Right cardiac atrium (tissue), 5 donors: ENCODE measurements around the gene CDC37. TPM values are rescaled to one million over a fixed set of nuclear protein-coding genes. Genes with fewer than 3 reads are reported as not detected.
A peak's percentile ranks its signal among the peaks of the same experiment; 100 is the strongest.
"Not testable (repeated sequence)": the region's sequence is repeated elsewhere in the genome, so short reads cannot be mapped to it uniquely, and the experiment has no call there.

ENCODE experiments used
- ATAC-seq, 2 donors: fragments of 200-7000 bp; cut with Tn5 transposase; one replicate each; pipeline versions ENCODE4 v1.8.0 to v1.9.1; 2020; ENCODE audit warnings: moderate library complexity in 2 of 2, mild to moderate bottlenecking in 1 of 2
- DNase-seq, 3 donors: peaks; one replicate each; pipeline ENCODE4 v3.0.0-alpha.2; 2020
- H3K27ac ChIP-seq: one replicate; pipeline ENCODE4 v1.5.1; 2013; ENCODE audit warnings: mild to moderate bottlenecking, low read length, control low read depth, moderate library complexity
- H3K27me3 ChIP-seq: one replicate; pipeline ENCODE4 v1.6.1; 2013; ENCODE audit not compliant: control insufficient read depth, insufficient read depth
- H3K4me1 ChIP-seq: one replicate; pipeline ENCODE4 v1.6.1; 2013; ENCODE audit warnings: low read length; ENCODE audit not compliant: control insufficient read depth, insufficient read depth
- H3K4me3 ChIP-seq: one replicate; pipeline ENCODE4 v1.5.1; 2013; ENCODE audit warnings: low read length, control low read depth
- H3K9me3 ChIP-seq: one replicate; pipeline ENCODE4 v1.6.1; 2013; ENCODE audit warnings: low read length; ENCODE audit not compliant: control insufficient read depth
- WGBS: extraction: QIAGEN DNeasy Blood & Tissue Kit; methylation state at CpG from one replicate; pipeline ENCODE4 v1.1.7; 2013; 5-methylcytosine and 5-hydroxymethylcytosine counted together
- intact Hi-C, 4 donors: fragments of 100-400 bp; cut with DNase I; formaldehyde crosslinking; loops; one replicate each; pipeline versions ENCODE4 v1.11.0 to v1.14.0; 2022 to 2023
- polyA plus RNA-seq: library from polyadenylated mRNA; stranded (reverse); fragments of 200-250 nt; gene quantifications from one replicate; pipeline ENCODE4 v1.2.3, GENCODE V29; 2013
- total RNA-seq, 4 donors: library from RNA; stranded (reverse); fragmentation: NEBNext Ultra II Directional; extraction: Animal tissue kit (Norgen Biotek cat#: 25700); gene quantifications; one replicate each; pipeline ENCODE4 v1.2.1, GENCODE V29; 2021
- donor health status: healthy with polysubstance abuse.
- donor health status: DM: no; HTN: yes; CAD: no.
- donor health status: DM: no; HTN: no; CAD: no.
- donor health status: DM: no; HTN: yes; CAD: no; lungs with severe emphysema.
- donor health status: DM: yes; HTN: yes; CAD: no.

Gene CDC37
- total and polyA plus RNA-seq, 5 donors: 131 to 228 (median 132) TPM

DNA sequence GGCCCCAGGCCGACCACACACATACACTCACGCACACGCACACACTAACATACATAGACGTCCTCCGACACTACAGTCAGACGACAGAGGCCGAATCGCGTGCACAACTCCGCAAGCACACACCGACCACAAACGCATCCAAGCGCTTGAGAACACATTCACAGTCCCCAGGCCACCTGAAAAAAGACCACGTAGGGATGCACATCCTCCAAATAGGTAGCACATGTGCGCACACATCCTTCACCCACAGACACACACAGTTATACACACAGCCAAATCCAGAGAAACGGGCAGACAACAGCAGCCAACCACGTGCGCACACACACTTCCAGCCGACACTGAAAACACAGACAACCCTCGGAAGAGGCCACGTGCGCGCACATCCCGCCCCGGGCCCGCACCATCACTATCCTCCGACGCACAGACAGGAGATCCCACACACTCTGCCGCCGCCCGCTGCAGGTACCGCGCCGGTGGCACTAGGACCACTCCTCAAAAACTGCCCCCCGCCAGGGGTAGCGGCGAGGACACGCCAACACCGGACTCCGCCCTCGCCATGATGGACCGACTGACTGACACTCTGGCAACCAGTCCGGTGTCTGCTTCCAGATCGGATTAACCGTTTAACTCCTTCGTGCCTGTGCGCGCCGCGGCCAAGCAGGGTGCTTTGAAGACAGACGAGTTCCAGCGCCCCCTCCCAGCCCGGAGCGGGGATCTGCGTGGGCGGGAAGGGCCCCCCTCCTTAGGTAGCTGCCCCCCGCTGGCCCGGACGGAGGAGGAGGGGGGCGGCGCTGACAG lies 16.5 kb upstream of the CDC37 start:
- no peak for ATAC-seq

DNA sequence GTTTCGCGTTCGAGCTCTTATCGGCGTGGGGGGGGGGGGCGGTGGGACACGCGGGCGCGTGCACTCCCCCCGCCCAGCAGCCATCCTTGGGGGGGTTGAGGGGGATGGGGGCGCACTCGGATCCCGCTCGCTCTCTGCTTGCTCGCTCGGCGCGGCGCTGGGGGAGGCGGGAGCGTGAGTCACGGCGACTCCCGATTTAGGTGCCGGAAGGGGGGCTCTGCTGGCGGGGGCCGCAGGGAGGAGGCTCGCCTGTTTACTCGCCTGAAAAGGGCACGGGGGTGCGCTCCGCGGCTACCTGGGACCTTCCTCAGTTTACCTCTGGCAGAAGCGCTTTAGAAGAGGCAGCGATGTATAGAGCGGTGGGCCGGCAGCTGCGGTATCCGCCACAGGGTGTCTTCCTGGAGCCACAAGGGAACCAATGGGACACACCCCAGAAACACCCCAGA lies 15.9 kb upstream of the CDC37 start:
- ATAC-seq (no peak), DNase-seq (peak in 1 of 3 donors; percentile 60)
- WGBS: under 1% methylated on average over 39 of the region's 40 CpGs
- Histone ChIP-seq H3K4me1 (peaks cover 4% of the 10 kb centered on the region), H3K9me3 (no peaks in the 10 kb centered on the region), H3K27ac (no peak overlapping the region), H3K27me3 (no peaks in the 10 kb centered on the region), H3K4me3 (no peak overlapping the region)
- intact Hi-C loops: no loop called here

More for the DNA sequence above, 16.5 kb upstream of the CDC37 start:
- Histone ChIP-seq H3K27ac (no peak overlapping the region), H3K9me3 (no peaks in the 10 kb centered on the region), H3K4me3 (peak overlapping the region; percentile 9), H3K4me1 (peaks cover 4% of the 10 kb centered on the region), H3K27me3 (no peaks in the 10 kb centered on the region)
- intact Hi-C loops: loop anchor here in 1 of 4 donors (10.0 kb wide), 1 partner anchor 565 kb away; no protein-coding TSS in a partner anchor
- no peak for DNase-seq
- 1% methylated on average over 60 of the region's 61 CpGs for WGBS

DNA sequence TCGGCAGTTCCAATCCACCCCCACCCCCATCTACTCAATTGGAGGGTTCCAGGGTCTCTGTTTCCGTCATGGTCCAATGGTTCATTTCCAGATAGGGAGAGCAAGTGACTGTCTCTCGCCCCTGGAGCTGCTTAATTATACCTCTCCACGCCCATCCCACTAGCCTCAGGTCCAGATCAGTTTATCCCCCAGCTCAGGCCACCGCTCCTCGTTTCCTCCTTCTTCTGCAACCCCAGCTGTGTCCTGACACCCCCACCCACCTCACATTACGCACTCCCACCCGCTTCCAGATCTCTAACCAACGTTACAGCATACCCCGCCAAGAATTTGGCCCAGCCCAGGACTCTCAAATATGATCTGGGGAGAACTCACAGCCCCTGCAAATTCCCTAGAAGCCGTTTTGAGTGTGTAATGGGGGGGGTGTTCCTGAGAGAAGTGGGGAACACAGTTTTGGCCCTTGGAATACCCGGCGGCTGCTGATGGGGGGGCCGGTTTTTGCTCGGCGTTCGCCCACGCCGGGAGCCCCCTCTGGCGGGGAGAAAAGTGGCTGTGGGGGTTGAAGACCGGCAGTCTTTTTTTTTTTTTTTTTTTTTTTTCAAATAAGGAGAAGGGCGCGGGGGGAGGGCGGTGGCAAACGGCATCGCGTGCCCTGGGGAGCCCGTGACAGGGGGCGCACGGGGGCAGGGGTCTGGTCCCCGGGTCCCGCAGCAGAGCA lies 15.3 kb upstream of the CDC37 start:
- H3K4me1 ChIP-seq: peaks cover 4% of the 10 kb centered on the region
- DNase-seq: no peak

DNA sequence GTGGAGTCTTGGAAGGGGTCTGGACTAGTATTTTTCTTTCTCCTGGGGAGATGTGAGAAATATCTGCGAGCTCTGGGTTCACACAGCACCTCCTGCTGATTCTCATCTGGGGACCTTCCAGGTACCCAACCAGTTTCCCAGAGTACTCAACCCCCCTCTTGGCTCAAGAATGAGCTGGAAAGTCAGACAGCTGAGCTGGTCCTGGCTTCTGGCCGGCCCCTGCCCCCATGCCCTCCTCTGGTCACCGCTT lies 14.8 kb upstream of the CDC37 start:
- Histone ChIP-seq H3K27ac (no peak overlapping the region), H3K4me3 (no peak overlapping the region), H3K27me3 (no peaks in the 10 kb centered on the region), H3K9me3 (no peaks in the 10 kb centered on the region), H3K4me1 (peaks cover 4% of the 10 kb centered on the region)
- DNase-seq (no peak), ATAC-seq (no peak)
- 5% methylated on average over 3 of the region's 3 CpGs for WGBS
- intact Hi-C loops: no loop called here

More for the DNA sequence above, 15.3 kb upstream of the CDC37 start:
- no peak overlapping the region for H3K27ac ChIP-seq
- WGBS: 1% methylated on average over 31 of the region's 32 CpGs
- intact Hi-C loops: no loop called here
- no peak overlapping the region for H3K4me3 ChIP-seq
- no peaks in the 10 kb centered on the region for H3K27me3 ChIP-seq
- no peak for ATAC-seq
- no peaks in the 10 kb centered on the region for H3K9me3 ChIP-seq

DNA sequence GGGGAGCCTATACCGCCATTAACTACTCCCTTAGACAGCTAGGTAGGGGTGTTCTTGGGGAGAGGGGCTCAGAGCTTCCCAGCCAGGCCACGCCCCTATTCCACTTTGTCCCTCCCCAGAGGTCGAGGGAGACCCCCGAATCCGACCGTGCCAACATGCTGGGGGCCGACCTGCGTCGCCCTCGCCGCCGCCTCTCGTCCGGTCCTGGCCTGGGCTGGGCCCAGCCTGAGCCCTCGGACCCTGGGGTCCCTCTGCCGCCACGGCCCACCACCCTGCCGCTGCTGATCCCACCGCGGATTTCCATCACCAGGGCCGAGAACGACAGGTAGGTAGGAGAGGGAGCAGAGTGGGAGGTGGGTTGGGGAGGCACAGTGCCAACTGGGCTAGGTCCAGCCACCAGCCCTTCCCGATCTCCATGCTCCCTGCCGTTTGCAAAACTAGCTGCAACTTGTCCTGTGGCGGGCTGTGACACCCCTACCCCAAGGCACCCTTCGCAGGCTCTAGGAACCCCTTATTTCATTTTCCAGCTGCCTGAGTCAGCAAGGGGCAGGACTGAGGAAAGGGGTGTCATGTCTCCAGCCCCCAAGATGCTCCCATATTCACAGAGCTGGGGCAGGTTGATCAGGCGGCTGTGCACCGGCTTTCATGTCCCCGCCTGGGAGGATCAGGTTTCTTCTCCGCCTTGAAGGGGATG lies 14.3 kb upstream of the CDC37 start:
- Histone ChIP-seq H3K4me1 (peaks cover 4% of the 10 kb centered on the region), H3K27me3 (no peaks in the 10 kb centered on the region), H3K27ac (no peak overlapping the region), H3K9me3 (no peaks in the 10 kb centered on the region), H3K4me3 (no peak overlapping the region)
- WGBS: 10% methylated on average over 30 of the region's 30 CpGs
- ATAC-seq: no peak
- intact Hi-C loops: no loop called here
- no peak for DNase-seq

DNA sequence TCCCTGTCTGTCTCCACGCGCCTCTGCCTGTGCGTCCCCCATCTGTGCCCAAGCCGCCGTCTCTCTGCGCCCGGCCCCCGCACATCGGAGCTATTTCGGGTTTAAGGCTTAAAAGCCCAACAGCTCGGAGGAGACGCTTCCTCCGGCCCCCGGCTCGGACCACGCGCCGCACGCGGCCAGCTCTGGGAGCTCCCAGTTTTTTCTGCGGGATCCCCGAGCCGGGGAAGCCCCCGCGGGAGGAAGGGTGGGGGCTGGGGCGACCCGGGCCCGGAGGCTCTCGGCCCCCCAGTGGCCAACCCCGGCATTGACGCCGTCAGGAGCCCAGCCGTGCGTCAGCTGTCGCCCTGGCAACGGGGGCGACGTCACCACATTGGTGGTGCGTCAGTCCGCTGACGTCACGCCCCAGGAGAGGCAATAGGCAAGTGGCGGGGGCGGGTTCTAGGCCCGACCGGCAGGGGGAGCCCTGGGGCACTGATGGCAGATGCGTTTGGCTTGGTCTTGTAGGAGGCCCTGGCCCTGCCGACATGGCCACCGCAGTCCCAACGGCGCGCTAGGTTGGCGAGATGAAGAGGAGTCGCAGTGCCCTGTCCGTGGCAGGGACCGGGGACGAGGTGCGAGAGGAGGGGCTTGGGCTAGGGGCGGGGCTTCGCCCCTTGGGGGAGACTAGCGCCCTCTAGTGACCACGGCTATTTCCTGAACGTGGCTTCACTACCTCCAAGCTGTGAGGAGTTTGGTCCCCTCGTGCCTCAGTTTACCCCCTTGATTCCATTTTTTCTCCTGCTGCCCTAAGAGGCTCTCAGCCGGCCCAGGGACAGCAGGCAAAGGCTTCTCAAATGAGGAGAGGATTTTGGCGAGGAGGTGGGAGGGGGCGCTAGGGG lies 13.3 kb upstream of the CDC37 start:
- intact Hi-C loops: no loop called here
- Histone ChIP-seq H3K9me3 (no peaks in the 10 kb centered on the region), H3K27me3 (no peaks in the 10 kb centered on the region), H3K4me1 (peaks cover 4% of the 10 kb centered on the region), H3K4me3 (peak overlapping the region; percentile 39), H3K27ac (no peak overlapping the region)
- peak; percentile 82 to 88 for ATAC-seq
- WGBS: 3% methylated on average over 67 of the region's 67 CpGs
- peak; percentile 86 to 92 (median 91) for DNase-seq

DNA sequence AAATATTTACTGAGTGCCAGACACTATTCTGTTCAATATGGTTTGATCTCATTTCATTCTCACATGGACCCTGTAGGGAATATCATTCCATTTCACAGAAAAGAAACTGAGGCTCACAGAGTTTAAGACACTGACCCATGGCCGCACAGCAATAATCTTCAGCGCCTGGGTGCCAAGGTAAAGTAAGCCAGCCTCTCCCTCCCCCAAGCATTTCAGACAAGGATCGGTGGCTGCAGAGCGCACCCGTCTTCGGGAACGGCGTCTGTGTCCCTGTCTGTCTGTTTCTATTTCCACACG lies 12.7 kb upstream of the CDC37 start:
- H3K27ac ChIP-seq: no peak overlapping the region
- H3K4me3 ChIP-seq: peak overlapping the region; percentile 39
- ATAC-seq: no peak
- intact Hi-C loops: no loop called here
- no peak for DNase-seq
- 7% methylated on average over 9 of the region's 9 CpGs for WGBS
- peaks cover 4% of the 10 kb centered on the region for H3K4me1 ChIP-seq
- H3K9me3 ChIP-seq: no peaks in the 10 kb centered on the region
- no peaks in the 10 kb centered on the region for H3K27me3 ChIP-seq

DNA sequence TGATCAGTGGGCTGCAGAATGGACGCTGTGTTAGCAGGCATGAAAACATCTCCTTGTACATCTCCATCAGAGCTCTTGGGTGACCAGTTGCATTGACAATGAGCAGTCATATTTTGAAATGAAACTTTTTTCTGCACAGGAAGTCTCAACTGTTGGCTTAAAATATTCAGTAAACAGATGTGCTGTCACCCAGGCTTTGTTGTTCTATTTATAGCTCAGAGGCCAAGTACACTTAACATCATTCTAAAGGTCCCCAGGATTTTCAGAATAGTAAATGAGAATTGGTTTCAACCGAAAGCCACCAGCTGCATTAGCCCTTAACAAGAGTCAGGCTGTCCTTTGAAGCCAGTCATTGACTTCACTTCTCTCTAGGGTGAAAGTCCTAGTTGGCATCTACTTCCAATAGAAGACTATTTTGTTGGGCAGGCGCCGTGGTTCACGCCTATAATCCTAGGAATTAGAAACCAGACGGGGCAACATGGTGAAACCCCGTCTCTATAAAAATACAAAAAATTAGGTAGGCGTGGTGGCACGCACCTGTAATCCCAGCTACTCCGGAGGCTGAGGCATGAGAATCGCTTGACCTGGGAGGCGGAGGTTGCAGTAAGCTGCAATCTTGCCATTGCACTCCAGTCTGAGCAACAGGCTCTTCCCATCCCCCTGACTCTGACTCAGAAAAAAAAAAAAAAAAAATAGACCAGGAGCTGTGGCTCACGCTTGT lies 9.1 kb upstream of the CDC37 start:
- Histone ChIP-seq H3K4me3 (no peak overlapping the region), H3K27me3 (no peaks in the 10 kb centered on the region), H3K27ac (no peak overlapping the region), H3K9me3 (no peaks in the 10 kb centered on the region), H3K4me1 (no peaks in the 10 kb centered on the region)
- intact Hi-C loops: no loop called here
- WGBS: 80% methylated on average over 13 of the region's 13 CpGs
- DNase-seq (no peak), ATAC-seq (no peak)

DNA sequence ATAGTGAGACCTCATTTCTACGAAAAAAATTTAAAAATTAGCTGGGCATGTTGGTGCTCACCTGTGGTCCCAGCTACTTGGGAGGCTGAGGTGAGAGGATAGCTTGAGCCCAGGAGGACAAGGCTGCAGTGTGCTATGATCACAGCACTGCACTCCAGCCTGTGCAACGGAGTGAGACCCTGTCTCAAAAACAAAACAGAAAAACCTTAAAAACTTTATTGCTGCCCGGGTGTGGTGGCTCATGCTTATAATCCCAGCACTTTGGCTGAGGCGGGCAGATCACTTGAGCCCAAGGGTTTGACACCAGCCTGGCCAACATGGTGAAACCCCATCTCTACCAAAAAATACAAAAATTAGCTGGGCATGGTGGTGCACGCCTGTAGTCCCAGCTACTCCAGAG lies 7.9 kb upstream of the CDC37 start:
- DNase-seq, H3K4me1 ChIP-seq, H3K27ac ChIP-seq, H3K27me3 ChIP-seq, H3K9me3 ChIP-seq, H3K4me3 ChIP-seq, intact Hi-C loops, ATAC-seq: not testable (repeated sequence)
- 83% methylated on average over 5 of the region's 5 CpGs for WGBS

DNA sequence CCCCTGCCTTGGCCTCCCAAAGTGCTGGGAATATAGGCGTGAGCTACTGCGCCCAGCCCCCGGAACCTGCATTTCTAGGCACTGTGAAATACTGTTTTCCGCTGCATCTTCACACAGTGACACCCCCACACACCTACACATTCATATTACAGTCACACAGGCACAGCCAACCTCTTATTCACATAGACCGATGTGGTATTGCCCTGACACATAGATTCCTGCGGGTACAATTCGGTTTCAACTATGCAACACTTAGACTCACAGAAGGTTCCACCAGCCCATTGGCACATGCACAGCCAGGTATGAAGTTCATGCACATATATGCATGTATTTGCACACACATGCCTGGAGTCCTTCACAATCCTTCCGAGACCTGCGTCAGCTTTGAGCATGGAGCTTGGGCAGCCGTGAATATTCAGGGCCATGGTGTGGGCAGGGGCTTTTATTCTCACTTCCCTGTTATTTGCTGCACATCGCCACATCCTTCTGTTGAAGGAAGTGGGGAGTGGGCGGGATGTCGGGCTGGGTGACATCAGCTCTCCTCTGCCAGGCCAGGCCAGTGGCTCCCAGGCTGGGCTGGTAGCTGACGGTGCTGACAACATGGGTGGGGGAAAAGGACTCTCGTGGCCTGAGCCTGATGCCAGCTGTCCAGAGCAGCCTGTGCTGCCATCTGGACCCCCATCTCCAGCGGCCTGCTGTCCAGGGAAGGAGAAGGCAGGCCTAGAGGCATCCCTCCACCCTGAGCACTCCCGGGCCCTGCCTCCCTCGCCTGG lies 5.4 kb upstream of the CDC37 start:
- intact Hi-C loops: no loop called here
- ATAC-seq (no peak), DNase-seq (peak in 2 of 3 donors; percentile 79 to 82)
- Histone ChIP-seq H3K4me3 (no peak overlapping the region), H3K9me3 (no peaks in the 10 kb centered on the region), H3K27ac (no peak overlapping the region), H3K27me3 (no peaks in the 10 kb centered on the region), H3K4me1 (no peaks in the 10 kb centered on the region)
- 58% methylated on average over 18 of the region's 18 CpGs for WGBS
